Erythroblast (primary cell): ENCODE data around the gene OPCML.

Source experiments
- DNase-seq, 2 experiments: peaks; one replicate each; lab custom pipeline; 2025; lab: John Stamatoyannopoulos, UW
- GATA1 ChIP-seq: IDR thresholded peaks from 2 replicates; pipeline ENCODE4 v1.6.1; 2011; ENCODE audit warnings: low read depth, mild to moderate bottlenecking, control low read depth, low read length, moderate library complexity
- POLR2A ChIP-seq: IDR thresholded peaks from 2 replicates; pipeline ENCODE4 v1.6.1; 2011; ENCODE audit warnings: mild to moderate bottlenecking, low read length

OPCML gene

GRCh38 chr11:132892876-132893275 is 639.4 kb downstream of the OPCML start:
- TF ChIP-seq GATA1 (no peak), POLR2A (no peak)

DNA sequence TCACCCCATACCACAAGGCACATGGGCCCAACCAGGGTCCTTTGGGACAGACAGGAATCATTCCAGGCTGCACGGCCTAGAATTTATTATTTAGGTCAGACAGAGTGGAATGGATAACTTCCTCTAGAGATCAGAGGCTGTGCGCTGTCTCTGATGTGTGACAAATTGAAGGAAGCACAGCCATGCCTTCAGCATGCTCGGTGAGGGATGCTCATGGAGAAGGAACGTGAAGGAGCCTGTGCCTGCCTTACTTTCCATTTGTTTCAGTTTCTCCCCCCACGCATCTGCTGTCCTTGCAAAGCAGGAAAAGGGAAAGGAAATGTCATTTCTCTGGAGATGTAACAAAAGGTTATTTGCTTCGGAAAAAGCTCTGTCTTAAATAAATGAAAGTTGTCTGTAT is 644.1 kb downstream of the OPCML start:
- no peak for TF ChIP-seq GATA1
- TF ChIP-seq POLR2A = no peak
- DNase-seq = no peak

More at GRCh38 chr11:132892876-132893275, 639.4 kb downstream of the OPCML start:
- DNase-seq = no peak

DNA sequence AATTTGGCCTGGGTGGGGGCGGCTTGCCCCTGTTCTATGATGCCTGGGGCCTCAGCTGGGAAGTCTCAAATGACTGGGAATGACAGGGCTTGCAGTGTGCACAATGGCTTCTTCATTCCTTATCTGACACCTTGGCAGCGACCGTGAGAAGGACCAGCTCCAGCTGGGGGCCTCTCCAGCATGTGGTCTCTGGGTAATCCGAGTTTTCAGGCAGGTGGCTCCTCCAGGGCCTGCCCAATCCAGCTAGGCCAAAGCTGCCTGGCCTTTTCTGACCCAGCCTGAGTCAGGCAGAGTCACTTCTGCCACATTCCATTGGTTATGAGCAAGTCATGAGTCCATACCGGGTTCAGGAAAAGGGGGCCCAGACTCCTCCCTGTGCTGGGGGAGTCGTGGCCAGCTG is 646.0 kb downstream of the OPCML start:
- TF ChIP-seq POLR2A = no peak
- TF ChIP-seq GATA1 = no peak
- DNase-seq = no peak

DNA sequence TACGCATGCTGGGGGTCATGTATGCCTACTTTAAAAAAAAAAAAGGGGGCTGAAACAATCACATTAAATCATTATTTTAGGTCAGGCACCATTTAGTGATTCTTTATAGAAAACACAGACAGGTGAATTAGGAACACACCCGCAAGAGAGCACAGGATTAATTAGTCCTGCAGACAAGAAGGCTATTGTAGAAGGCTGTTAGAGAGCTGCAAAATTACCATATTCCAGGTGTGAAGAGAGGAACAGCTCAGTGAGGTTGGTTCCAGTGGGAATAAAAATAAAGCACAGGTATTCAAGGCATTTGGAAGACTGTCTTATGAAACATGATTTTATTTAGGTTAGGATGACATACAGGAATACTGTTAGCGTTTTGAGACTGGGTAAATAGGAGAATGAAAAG is 649.1 kb downstream of the OPCML start:
- DNase-seq = no peak

DNA sequence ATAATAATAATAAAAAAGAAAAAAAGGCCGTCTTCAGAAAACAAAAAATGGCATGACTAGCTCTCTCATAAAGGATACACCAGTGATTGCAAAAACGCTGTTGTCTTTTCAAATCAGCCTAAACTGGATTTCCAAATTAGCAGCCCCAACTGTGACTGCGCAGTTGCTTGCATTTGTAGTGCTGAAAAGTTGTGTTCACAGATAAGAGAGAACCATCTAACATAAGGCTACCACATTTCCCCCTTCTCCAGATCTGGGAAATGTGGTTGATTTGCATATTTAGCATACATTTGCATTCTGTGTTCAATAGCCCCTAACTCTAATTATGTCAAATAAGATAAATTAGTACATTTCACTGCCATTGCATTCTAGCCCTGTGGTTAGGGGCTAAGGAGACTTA is 650.7 kb downstream of the OPCML start:
- TF ChIP-seq GATA1 (no peak), POLR2A (no peak)
- DNase-seq = no peak

More for the DNA sequence above, 649.1 kb downstream of the OPCML start:
- TF ChIP-seq POLR2A = no peak
- TF ChIP-seq GATA1 = no peak

GRCh38 chr11:132878111-132878510 is 654.2 kb downstream of the OPCML start:
- TF ChIP-seq GATA1 = no peak
- no peak for TF ChIP-seq POLR2A
- DNase-seq = no peak

GRCh38 chr11:132876705-132877104 is 655.6 kb downstream of the OPCML start:
- no peak for DNase-seq
- TF ChIP-seq GATA1 = no peak
- TF ChIP-seq POLR2A = no peak

DNA sequence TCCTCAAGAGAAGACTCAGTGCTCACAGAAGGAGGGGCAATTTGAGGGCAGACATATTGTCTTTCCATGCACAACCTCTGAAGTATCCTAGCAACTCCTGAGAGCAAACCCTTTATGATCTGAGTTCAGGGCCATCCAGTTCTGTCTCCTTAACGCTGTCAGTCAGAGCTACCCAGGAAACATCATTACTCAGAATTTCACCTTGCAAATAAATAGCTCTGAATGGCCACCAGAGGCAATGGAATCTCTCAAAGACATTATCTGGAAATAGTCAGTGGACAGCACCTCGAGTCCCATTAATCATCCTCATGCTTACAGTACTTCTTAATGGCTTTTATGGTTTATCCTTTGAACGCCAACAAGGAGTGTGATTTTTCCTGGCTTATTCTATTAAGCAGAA is 656.1 kb downstream of the OPCML start:
- no peak for DNase-seq
- TF ChIP-seq POLR2A (no peak), GATA1 (no peak)

- no peak for TF ChIP-seq GATA1
- no peak for TF ChIP-seq POLR2A
- no peak for DNase-seq
Measured at GRCh38 chr11:132874638-132875037, 657.7 kb downstream of the OPCML start.

- DNase-seq = no peak
- no peak for TF ChIP-seq GATA1
- no peak for TF ChIP-seq POLR2A
Measured at GRCh38 chr11:132873841-132874240, 658.5 kb downstream of the OPCML start.

- TF ChIP-seq GATA1 (no peak), POLR2A (no peak)
- no peak for DNase-seq
Measured at GRCh38 chr11:132872211-132872610, 660.1 kb downstream of the OPCML start.

DNA sequence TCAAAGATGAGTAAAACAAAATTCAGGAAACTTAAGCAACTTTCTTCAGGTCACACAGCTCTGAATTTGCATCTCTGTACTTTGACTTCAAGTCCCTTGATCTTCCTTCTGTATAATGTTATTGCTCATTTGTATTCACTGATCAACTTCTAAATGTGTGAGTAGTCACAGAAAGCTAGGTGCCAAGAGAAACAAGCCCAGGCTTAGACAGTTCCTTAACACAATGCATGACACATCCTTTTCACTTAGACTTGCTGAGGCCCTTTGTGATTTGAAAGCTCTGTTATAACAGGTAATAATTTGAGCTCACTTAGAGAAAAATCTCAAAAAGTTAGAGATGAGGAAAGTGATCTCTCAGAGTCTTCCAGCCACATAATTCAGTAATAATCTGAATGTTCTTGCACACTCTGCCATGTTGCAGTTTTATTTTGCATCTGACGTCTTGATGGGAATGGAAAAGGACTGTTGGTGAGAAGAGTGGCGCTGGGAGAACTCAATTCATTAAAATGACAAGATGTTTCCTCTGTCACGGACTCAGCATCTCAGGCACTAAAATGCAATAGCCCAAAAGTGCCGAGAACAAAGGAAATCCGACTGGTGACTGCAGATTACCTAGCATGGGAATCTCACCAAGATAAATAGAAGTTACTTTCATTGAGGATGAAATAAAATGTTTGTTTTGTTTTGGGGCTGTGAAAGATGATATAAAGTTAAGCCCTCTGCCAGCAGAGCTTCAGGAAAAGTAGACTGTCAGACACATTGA is 665.3 kb downstream of the OPCML start:
- DNase-seq = no peak

GRCh38 chr11:132865623-132866022 is 666.7 kb downstream of the OPCML start:
- no peak for DNase-seq
- TF ChIP-seq GATA1 (no peak), POLR2A (no peak)

More for the DNA sequence above, 665.3 kb downstream of the OPCML start:
- TF ChIP-seq GATA1 (no peak), POLR2A (no peak)

- no peak for TF ChIP-seq POLR2A
- no peak for TF ChIP-seq GATA1
- DNase-seq = no peak
Measured at GRCh38 chr11:132864811-132865576, 667.3 kb downstream of the OPCML start.

DNA sequence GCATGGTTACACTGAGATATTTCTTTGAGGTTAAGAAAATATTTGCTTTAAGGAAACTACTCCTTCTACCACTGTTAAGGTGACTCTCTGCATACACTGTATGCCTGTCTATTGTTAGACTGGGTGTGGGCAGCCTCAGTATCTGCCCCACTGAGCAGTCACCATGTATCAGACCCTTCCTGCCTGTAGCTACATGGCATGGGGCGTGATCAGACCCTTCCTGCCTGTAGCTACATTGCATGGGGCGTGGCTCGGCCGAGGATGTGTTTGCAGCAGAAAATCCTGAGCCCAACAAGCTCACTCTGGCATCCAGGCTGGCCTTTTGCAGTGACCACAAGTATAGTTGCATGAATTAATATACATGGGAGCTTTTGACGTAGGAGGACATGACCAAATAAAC is 669.4 kb downstream of the OPCML start:
- TF ChIP-seq POLR2A = no peak
- no peak for TF ChIP-seq GATA1
- no peak for DNase-seq
